NCI-H2196 treated with DMSO at 0.1 percent for 48 hours (cell line): ENCODE data around the gene CGB8.
"Not testable (repeated sequence)": the region's sequence is repeated elsewhere in the genome, so short reads cannot be mapped to it uniquely, and the experiment has no call there.

Experiments
- DNase-seq: peaks from one replicate; lab custom pipeline; 2025; ENCODE audit not compliant: unreplicated experiment; lab: John Stamatoyannopoulos, UW

Gene CGB8

DNA sequence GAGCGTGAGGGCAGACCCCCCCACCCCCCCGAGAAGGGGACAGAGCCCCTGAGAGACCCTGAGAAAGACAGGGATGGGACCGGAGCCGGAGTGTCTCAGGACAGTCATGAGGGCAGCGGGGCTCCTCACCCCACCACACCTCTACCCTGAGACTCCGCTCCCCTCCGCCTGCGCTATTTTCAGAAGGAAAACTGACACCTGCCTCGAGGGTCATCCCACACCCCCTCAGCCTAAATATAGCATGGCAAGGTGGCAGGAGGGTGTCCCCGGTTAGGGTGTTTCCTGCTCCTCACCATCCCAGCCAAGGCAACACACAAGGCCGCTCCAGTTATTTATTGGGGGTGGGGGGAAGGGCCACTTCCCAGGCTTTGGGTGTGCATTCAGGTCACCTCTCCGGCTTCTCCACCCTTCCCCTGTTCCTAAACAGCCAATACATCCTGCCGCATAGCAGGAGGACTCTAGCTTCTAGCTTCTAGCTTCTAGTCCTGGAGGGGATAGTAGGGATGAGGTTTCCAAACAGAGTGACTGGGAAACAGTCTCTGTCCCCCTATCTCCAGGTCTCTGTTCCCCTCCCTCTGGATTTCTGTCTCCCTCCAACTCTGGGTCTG lies 17.1 kb upstream of the CGB8 start:
- DNase-seq, result no peak

DNA sequence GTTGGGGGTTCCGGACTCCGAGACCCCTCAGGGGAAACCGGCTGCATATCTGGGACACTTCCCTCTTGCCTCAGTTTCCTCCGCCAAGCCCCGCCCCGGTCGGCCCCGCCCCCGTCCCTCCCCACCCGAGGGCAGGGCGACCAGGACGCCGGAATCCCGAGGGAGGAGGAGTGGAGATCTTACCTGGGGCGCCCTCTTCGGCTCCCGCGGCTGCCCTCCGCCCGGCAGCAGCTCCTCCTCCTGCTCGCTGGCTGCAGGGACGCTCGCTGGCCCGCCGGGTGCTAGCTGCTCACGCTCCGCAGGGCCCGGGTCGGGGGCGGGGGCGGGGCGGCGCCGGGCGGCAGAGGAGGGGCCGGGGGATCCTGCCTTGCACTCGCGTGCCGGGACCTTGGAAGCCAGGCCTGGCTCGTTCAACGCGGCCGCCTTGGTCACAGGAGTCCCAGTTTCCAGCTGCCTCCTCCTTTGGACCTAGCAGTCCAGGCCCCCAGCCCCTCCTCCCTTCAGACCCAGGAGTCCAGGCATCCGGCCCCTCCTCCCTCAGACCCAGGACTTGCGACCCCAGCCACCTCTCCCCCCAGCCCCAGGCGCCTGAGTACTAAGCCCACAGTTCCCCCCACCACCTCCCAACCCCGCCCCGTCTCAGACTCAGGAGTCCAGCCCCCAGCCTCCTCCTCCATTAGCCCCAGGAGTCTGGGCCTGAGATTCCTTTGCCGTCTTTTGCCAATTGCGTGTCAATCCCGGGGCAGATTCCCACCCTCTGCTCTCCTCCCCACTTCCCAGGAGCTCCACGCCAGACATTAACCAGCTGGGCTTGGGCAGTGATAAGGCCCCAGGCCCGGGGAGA lies 16.1 kb upstream of the CGB8 start, which contains the start of gene NTF4:
TSS of gene NTF4 (minus strand) at position 51 of the 844 bp plus-strand sequence. CDS start 2,821 bp downstream, outside the sequence.
- DNase-seq, result peak; percentile 34

DNA sequence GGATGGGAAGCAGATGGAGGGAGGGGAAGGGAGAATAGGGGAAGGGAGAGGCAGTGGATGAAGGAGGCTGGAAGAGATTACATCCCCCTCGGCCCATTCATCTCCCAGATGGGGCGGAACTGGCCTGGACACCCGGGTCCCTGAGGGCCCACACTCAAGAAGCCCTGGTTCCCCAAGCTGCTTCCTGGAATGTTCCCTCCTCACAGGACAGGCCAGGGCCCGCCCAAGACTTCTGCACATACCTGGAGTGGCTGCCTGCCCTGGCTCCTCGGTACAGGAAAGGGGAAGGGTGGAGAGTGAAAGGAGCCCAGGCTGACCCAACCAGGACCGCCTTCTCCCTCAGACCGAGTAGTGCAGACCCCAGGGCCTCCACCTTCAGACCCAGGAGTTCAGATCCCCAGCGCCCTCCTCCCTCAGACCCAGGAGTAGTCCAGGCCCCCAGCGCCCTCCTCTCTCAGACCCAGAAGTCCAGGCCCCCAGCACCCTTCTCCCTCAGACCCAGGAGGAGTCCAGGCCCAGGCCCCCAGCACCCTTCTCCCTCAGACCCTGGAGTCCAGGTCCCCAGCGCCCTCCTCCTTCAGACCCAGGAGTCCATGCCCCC lies 15.2 kb upstream of the CGB8 start:
- DNase-seq, result no peak

DNA sequence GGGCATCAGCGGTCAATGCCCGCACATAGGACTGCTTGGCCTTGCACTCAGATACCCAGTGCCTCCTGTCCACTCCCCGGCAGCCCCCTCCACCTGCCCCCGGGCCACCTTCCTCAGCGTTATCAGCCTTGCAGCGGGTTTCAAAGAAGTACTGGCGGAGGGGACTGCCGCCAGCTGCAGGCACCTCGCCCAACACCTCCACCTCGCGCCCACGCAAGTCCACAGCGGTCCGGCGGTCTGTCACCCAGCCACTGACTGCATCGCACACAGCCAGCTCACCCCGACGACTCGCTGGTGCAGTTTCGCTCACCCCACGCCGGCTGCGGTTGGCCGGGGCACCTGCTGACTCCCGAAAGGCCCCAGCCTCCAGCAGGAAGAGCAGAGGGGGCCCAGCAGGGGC lies 12.5 kb upstream of the CGB8 start:
- DNase-seq, result no peak

DNA sequence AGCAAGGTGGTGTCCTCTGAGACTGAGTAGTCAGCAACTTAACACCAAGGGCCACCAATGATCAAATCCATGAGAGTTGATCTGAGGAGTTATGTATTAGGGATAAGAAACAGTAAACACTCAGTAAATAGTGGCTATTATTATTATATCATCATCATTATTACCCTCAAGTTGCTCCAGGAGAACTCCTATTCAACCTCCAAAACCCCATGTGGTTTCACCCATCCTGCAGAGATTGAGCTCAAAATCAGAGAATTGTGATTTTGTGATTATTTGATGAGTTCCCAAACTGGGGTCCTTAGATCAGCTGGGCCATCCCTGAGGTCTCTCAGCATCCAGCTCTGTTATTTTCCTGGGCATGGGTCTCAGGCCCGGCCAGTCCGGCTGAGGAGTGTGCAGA lies 12.1 kb upstream of the CGB8 start:
- no peak for DNase-seq

DNA sequence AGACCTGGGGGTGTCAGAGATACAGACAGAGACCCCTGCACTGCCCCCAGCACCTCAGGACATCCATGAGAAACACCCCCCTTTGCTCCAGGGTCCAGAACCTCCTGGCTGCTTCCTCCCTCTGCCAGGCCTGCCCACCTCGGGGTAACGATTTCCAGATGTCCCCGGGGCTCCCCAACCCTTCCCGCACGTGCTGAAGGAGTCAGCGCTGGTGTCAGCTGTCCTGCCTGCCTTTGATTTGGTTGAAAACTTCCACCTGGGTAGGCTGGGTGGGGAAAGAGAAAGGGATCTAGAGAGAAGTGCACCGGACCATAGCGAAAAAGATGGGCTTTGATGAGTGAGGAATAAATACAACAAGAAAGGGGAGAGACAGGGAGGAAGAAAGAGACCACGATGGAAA lies 10.1 kb upstream of the CGB8 start:
- DNase-seq, result no peak

DNA sequence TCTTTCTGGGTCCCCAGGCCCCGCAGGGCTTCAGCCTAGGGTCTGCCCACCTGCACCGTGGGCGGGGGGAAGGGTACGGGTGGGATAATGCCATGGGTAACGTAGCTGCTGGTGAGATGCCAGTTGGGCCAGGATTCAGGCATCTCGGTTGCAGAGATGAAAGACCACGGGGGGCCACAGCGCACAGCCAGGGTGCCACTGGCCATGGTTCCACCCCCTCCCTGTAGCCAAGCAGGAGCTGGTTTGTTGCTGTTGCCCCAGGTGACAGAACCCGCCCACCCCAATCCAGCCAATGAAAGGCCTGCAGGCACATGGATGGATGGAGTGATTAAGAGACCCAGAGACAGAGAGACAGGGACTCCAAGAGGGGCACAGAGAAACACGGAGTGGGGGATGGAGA lies 9.7 kb upstream of the CGB8 start:
- DNase-seq, result no peak

DNA sequence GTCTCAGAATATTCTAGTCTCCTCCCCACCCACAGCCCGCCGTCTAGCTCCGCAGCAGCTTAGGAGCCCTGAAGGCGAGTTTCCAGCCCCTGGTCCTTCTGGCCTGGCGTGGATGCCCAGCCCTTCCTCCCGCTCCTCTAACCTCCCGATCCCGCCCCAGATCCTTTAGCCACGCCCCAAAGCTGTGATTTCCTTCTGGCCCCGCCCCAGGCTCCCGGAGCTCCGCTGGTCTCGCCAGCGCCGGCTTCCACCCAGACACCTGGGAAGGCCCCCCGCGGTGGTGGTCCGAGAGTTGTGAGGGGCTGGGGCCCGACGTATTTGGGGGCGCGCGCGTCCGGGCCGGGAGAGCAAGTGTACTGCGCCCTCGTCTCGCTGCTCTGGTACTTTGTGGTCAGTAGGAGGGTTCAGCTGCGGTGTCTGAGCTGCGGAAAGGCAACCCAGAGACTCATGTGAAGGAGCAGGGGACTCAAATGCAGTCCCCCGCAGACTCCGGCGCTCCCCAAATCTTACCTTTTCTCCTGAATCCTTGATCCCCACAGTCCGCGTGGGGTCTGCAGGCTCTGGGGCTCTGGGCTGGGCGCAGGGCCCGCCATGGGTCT lies 8.8 kb upstream of the CGB8 start, which contains the start of gene CGB7:
TSS of gene CGB7 (minus strand) at position 114 of the 599 bp plus-strand sequence. CDS start 2,374 bp downstream, outside the sequence.
- DNase-seq, result peak; percentile 31

DNA sequence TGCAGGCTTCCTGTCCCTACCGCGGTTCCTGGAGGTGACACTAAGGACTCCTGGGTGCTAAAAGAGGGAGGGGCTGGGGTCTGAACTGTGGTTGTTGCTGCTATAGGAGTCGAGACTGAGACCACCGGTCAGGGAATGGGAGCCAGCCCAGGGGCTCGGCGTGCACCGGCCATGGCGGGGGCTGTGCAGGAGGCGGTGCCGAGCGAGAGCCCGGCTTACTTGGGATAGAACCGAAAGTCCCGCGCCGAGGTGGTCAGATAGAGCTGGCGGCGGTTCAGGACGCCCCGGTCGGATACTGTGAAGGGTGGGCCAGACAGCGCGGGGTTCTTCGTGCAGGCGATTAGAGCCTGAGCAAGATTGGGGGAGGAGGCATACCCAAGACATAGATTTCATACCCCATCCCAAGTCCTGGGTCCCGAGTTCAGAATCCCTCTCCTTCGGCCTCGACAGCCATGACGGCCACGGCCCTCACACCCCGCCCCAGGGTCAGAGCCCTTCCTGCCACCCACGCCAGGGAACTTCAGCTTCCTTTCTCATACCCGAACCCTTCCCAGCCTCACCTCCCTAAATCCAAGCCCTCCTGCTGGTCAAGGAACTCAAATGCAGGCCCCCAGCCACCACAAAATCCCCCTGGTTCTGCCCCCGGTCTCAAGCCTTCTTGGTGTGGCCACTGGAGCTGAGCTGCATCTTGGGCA lies 8.1 kb upstream of the CGB8 start:
- not testable (repeated sequence) for DNase-seq

DNA sequence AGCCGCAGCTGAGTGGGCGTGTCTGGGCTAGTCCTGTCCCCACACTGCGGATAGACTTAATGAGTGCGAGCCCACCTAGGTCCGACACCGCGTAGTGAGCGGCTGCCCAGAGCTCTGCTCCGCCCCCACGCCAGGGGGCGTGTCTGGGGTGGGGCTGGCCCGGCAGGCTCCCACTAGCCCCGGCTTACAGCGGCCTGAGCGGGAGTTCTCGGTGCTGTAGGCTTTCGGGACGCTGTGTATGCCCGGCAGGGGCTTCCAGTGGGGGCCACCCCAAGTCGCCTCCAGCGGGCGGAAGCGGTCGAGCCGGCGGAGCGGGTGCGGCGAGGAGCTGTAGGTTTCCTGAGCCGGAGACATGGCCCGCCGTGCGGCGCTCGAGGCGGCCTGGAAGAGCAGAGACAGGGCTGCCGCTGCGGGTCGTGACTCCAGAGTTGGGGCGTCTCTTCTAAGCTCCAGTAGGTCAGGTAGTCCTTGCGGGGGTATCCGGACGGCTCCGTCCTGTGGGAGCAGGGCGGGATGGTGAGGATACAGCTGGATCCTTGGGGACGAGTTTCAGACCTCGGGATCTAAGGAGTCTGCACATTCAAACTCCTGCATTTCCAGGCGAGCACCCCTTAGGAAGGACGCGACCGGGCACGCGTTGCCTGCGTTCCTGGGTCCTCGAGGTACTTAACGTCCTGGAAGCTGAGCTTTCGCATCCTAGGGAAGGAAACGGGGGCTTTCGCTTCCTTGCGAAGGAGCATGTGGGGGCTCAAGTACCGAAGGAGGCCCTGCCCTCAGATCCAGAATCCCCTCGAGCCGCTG lies 7.4 kb upstream of the CGB8 start:
- DNase-seq, result no peak

DNA sequence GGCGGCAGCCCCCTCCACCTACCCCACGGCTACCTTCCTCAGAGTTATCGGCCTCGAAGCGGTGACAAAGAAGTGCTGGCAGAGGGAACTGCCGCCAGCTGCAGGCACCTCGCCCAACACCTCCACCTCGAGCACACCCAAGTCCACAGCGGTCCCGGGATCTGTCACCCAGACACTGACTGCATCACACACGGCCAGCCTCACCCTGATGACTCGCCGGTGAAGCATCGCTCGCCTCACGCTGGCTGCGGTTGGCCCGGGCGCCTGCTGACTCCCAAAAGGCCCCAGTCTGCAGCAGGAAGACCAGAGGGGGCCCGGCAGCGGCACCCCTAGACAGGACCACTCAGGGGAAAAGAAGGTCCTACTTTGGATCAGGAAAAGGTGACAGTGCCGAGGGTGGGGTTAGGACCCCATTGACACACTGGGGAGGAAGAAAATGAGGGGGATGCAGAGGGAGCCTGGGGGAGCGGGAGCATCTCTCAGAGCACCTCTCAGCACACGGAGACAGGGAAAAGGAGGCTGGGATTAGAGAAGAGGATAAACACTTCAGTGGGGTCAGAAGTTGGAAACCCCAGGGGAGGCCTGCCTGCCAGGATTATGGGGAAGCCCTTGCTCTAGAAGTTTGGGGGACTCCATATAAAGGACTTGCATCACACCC lies 1.6 kb upstream of the CGB8 start:
- DNase-seq, result not testable (repeated sequence)

DNA sequence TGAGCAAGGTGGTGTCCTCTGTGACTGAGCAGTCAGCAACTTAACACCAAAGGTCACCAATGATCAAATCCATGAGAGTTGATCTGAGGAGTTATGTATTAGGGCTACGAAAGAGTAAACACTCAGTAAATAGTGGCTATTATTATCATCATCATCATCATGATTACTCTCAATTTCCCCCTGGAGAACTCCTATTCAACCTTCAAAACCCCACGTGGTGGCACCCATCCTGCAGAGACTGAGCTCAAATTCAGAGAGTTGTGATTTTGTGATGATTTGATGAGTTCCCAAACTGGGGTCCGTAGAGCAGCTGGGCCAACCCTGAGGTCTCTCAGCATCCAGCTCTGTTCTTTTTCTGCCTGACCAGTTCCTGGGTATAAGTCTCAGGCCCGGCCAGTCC lies 923 bp upstream of the CGB8 start:
- not testable (repeated sequence) for DNase-seq

DNA sequence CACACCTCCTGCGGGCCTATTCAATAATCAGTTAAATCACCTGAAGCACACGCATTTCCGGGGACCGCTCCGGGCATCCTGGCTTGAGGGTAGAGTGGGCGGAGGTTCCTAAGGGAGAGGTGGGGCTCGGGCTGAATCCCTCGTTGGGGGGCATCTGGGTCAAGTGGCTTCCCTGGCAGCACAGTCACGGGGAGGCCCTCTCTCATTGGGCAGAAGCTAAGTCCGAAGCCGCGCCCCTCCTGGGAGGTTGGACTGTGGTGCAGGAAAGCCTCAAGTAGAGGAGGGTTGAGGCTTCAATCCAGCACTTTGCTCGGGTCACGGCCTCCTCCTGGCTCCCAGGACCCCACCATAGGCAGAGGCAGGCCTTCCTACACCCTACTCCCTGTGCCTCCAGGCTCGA lies 5.4 kb downstream of the CGB8 start, which contains the start of gene CGB5:
TSS of gene CGB5 (plus strand) at position 301 of the 400 bp plus-strand sequence. CDS start 362 bp downstream, outside the sequence.
- DNase-seq, result not testable (repeated sequence)

DNA sequence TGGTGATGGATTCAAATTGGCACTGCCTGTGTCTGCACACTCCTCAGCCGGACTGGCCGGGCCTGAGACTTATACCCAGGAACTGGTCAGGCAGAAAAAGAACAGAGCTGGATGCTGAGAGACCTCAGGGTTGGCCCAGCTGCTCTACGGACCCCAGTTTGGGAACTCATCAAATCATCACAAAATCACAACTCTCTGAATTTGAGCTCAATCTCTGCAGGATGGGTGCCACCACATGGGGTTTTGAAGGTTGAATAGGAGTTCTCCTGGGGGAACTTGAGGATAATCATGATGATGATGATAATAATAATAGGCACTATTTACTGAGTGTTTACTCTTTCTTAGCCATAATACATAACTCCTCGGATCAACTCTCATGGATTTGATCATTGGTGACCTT lies 6.2 kb downstream of the CGB8 start:
- not testable (repeated sequence) for DNase-seq

DNA sequence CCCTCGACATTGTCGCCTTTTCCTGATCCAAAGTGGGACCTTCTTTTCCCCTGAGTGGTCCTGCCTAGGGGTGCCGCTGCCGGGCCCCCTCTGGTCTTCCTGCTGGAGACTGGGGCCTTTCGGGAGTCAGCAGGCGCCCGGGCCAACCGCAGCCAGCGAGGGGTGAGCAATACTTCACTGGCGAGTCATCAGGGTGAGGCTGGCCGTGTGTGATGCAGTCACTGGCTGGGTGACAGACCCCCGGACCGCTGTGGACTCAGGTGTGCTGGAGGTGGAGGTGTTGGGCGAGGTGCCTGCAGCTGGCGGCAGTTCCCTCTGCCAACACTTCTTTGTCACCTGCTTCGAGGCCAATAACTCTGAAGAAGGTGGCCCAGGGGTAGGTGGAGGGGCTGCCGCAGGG lies 6.7 kb downstream of the CGB8 start:
- DNase-seq, result no peak

DNA sequence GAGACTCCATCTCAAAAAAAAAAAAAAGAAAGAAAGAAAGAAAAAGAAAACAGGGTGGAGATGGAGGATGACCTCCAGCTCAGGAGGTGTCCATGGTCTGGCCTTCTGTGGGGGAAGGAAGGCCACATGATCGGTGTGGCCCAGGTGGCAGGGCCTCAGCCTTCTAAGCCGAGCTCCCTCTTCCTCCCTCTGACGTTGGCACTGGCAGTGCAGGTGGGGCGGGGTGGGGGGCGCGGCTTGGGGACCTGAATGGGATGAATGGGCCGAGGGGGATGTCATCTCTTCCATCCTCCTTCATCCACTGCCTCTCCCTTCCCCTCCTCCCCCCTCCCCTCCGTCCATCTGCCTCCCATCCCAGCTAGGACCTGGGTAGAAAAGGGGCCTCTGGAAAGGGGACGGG lies 9.2 kb downstream of the CGB8 start:
- DNase-seq, result not testable (repeated sequence)

DNA sequence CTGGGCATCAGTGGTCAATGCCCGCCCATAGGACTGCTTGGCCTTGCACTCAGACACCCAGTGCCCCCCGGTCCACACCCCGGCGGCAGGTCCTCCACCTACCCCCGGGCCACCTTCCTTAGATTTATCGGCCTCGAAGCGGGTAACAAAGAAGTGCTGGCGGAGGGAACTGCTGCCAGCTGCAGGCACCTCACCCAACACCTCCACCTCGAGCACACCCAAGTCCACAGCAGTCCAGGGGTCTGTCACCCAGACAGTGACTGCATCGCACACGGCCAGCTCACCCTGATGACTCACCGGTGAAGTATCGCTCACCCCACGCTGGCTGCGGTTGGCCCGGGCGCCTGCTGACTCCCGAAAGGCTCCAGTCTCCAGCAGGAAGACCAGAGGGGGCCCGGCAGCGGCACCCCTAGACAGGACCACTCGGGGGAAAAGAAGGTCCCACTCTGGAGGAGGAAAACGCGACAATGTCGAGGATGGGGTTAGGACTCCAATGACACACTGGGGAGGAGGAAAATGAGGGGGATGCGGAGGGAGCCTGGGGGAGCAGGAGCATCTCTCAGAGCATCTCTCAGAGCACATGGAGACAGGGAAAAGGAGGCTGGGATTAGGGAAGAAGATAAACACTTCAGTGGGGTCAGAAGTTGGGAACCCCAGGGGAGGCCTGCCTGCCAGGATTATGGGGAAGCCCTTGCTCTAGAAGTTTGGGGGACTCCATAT lies 10.2 kb downstream of the CGB8 start:
- DNase-seq, result not testable (repeated sequence)

DNA sequence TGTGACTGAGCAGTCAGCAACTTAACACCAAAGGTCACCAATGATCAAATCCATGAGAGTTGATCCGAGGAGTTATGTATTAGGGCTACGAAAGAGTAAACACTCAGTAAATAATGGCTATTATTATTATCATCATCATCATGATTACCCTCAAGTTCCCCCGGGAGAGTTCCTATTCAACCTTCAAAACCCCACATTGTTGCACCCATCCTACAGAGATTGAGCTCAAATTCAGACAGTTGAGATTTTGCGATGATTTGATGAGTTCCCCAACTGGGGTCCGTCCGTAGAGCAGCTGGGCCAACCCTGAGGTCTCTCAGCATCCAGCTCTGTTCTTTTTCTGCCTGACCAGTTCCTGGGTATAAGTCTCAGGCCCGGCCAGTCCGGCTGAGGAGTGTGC lies 10.8 kb downstream of the CGB8 start:
- not testable (repeated sequence) for DNase-seq

DNA sequence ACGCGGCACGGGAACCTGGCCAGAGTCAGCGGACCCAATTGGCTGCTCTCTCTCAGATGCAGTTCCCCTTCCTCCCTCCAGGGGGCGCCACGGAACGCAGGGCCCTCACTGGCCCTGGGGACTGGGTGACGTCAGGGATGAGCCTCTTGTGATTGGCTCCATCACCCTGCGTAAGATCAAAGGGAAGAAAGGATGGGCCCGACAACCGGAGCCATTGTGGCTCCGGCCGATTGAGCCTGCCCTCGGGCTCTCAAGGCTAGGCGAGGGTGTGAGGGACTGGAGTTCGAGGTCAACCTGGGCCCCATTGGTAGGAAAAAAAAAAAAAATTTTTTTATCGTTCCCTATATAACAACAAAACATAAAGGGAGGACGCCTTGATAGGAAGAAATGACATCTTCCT lies 12.1 kb downstream of the CGB8 start, which contains the start of gene CGB1:
TSS of gene CGB1 (minus strand) at position 81 of the 400 bp plus-strand sequence. CDS start 184 bp downstream, outside the sequence.
- DNase-seq, result not testable (repeated sequence)
